Activated CD4-positive, alpha-beta T cell treated with anti-CD3 and anti-CD28 coated beads, Interleukin-2, amount 50 U/mL, for 24 hours (primary cell): ENCODE results near the gene HSPA5.
"Not testable (repeated sequence)": the region's sequence is repeated elsewhere in the genome, so short reads cannot be mapped to it uniquely, and the experiment has no call there.

ENCODE experiments used
- DNase-seq, 2 donors: peaks; one replicate each; pipeline ENCODE4 v3.0.0-alpha.2; 2020; ENCODE audit warnings: low read depth in 1 of 2, low spot score in 1 of 2

The HSPA5 gene

GRCh38 chr9:125194466-125194865 lies 46.7 kb downstream of the HSPA5 start:
- not testable (repeated sequence) for DNase-seq

- peak in 1 of 2 donors; percentile 11 for DNase-seq
Measured at GRCh38 chr9:125190361-125190801, 50.8 kb downstream of the HSPA5 start.

- DNase-seq: peak; percentile 90 to 97
Measured at GRCh38 chr9:125189361-125190289, 51.5 kb downstream of the HSPA5 start, which contains the start of gene PPP6C. Gene PPP6C, minus strand, starts transcription at chr9:125189803. Its CDS starts 85 bp downstream, at chr9:125189718.

- DNase-seq: no peak
Measured at GRCh38 chr9:125189011-125189360, 52.2 kb downstream of the HSPA5 start.
